Activated CD8-positive, alpha-beta memory T cell treated with anti-CD3 and anti-CD28 coated beads, Interleukin-2, amount 10 ng/mL, durations not matched to agents 7 days and 5 days (primary cell): Measurements from ENCODE around the gene AMBN. TPM values are rescaled to one million over a fixed set of nuclear protein-coding genes. Genes with fewer than 3 reads are reported as not detected.

Source experiments
- ATAC-seq: fragments of 150-1000 bp; cut with Tn5 transposase; one replicate; pipeline ENCODE4 v1.10.0; 2021; ENCODE audit warnings: moderate library complexity
- CTCF ChIA-PET: fragments of 350-600 bp; sonication (Branson Sonifier 250); formaldehyde crosslinking; loops from one replicate; lab custom pipeline; 2021; ENCODE audit warnings: antibody characterized with exemption; lab: Charles Lee
- DNase-seq: peaks from one replicate; pipeline ENCODE4 v3.0.0-alpha.2; 2020
- H3K27ac Mint-ChIP-seq: one replicate; pipeline ENCODE4 v1.8.0; 2021; ENCODE audit warnings: mild to moderate bottlenecking, mixed read lengths
- H3K27me3 Mint-ChIP-seq: one replicate; pipeline ENCODE4 v1.8.0; 2021; ENCODE audit warnings: mixed read lengths
- H3K36me3 Mint-ChIP-seq: one replicate; pipeline ENCODE4 v1.8.0; 2021; ENCODE audit warnings: mild to moderate bottlenecking, mixed read lengths
- H3K4me1 Mint-ChIP-seq: one replicate; pipeline ENCODE4 v1.8.0; 2021; ENCODE audit warnings: mixed read lengths
- H3K4me3 Mint-ChIP-seq: one replicate; pipeline ENCODE4 v1.8.0; 2021; ENCODE audit warnings: mild to moderate bottlenecking, moderate library complexity, mixed read lengths
- H3K9me3 Mint-ChIP-seq: one replicate; pipeline ENCODE4 v1.8.0; 2022; ENCODE audit warnings: low read depth, mixed read lengths
- total RNA-seq, 2 experiments: library from RNA; stranded (reverse); gene quantifications; one replicate each; pipeline ENCODE4 v1.2.3, GENCODE V29; 2021

Gene AMBN, protein sequence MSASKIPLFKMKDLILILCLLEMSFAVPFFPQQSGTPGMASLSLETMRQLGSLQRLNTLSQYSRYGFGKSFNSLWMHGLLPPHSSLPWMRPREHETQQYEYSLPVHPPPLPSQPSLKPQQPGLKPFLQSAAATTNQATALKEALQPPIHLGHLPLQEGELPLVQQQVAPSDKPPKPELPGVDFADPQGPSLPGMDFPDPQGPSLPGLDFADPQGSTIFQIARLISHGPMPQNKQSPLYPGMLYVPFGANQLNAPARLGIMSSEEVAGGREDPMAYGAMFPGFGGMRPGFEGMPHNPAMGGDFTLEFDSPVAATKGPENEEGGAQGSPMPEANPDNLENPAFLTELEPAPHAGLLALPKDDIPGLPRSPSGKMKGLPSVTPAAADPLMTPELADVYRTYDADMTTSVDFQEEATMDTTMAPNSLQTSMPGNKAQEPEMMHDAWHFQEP
- not detected for total RNA-seq

DNA sequence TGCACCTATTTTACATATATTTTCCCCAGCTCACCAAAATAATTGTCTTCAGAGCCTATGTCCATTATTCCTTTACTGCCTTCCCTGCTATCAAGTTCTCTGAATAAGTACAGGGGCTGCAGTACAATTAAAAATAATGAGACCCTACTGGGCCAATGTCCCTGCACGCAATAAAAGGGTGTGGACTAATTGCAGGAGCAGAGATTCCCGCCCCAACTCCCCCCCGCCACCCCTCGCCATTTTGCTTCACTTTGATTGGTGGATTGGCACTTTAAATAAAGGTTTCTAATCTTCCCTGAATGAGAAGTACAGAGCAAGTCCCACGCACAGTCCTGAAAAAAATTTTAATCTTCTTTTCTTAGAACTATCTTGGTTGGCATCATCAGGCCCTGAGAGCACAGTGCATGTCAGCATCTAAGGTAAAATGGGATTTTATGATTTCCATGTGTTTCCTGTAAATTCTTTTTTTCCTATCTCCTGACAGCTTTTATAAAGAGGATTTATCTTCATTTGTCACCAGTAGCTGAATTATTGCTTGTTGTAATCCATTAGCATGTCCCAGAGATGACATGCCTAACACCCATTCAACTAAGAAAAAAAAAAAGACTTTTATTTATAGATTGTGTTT is at the start of gene AMBN:
Gene AMBN, plus strand, starts transcription at position 302 of the 628 bp plus-strand sequence. Its CDS starts 103 bp downstream, at position 405.
- DNase-seq = no peak
- Mint-ChIP-seq H3K4me3 (no peak within 1 kb of the TSS), H3K27me3 (peaks cover 4% of the 10 kb centered on the region), H3K9me3 (no peaks in the 10 kb centered on the region), H3K36me3 (no peaks in the 10 kb centered on the region), H3K4me1 (no peaks in the 10 kb centered on the region), H3K27ac (no peak within 1 kb of the TSS)
- ATAC-seq = no peak
- CTCF ChIA-PET = no interaction called here

DNA sequence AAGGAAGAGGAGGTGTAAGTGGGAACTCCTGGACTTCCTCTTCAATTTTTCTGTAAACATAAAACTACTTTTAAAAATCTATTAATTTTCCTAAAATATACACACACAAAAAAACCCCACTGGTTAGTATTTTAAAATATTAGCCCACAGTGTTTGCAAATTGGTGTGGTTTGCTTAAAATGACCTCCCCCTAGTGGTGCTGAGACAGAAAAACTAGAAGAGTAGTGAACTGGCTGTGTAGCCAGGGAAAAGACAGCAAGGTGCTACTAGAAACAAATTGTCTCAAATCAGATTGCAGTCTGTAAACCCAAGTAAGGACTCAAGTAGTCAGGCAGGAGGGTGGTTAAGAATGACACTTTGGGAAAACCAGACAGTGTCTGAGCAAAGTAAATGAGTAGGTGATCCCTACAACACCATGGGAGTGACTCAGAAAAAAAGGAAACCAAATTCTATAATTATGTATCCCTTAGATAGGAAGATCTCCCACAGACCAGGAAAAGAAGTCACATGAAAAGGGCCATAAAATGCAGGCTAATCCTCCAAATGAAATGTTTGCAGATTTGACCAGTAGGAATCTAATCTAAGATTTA is 47.7 kb upstream of the AMBN start:
- Mint-ChIP-seq H3K4me3 (no peak overlapping the region), H3K9me3 (no peaks in the 10 kb centered on the region), H3K4me1 (no peaks in the 10 kb centered on the region), H3K36me3 (no peaks in the 10 kb centered on the region), H3K27me3 (peaks cover 13% of the 10 kb centered on the region), H3K27ac (no peak overlapping the region)
- no peak for ATAC-seq
- CTCF ChIA-PET = no interaction called here
- DNase-seq = no peak

DNA sequence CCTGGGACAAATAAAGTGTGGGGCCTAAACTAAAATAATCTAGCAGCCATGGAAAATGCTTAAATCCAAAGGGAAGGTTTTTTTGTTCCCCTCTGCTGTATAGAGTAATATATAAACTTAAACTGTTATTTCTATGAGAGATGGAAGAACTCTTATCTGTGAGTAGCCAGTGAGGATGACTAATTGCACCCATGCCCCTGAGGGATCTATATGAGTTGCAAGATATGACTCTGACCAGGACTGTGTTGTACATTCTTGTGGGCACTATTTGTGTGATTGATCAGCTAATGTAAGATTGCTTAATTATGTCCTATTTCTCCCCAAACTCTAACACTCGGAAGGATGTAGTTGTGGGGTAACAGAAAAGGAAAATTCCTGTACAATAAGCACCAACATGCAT is 35.2 kb upstream of the AMBN start:
- Mint-ChIP-seq H3K27ac (no peak overlapping the region), H3K4me1 (peaks cover 8% of the 10 kb centered on the region), H3K36me3 (no peaks in the 10 kb centered on the region), H3K27me3 (peaks cover 1% of the 10 kb centered on the region), H3K4me3 (no peak overlapping the region), H3K9me3 (no peaks in the 10 kb centered on the region)
- ATAC-seq = no peak
- CTCF ChIA-PET = no interaction called here
- DNase-seq = no peak

DNA sequence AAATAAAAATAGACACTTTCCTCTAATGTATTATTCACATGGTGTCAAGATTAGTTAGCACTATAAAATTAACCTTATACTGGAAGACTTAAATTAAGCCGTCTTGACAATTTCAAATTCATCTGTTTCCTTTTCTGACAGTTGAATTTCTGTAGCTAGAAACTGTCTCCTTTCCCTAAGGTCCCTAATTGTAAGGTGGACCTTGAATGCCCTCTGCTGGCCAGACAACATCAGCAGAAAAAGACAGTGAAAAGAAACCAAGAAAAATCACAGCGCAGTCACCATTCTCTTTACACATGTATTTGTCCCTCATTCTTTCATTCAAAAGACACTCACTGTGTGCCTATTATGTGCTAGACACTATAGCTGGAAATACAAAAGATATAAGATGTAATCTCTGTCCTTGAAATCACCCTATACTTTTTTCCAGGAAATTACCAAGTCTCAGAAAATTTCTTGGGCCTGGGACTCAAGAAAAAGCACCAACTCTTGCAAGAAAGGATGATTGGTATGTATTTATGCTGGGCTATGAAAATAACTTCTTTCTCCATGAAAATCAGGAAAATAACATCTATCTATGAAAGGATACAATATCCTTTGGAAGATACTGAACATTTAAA is 32.7 kb upstream of the AMBN start:
- peak; percentile 63 for ATAC-seq
- DNase-seq = peak; percentile 56

DNA sequence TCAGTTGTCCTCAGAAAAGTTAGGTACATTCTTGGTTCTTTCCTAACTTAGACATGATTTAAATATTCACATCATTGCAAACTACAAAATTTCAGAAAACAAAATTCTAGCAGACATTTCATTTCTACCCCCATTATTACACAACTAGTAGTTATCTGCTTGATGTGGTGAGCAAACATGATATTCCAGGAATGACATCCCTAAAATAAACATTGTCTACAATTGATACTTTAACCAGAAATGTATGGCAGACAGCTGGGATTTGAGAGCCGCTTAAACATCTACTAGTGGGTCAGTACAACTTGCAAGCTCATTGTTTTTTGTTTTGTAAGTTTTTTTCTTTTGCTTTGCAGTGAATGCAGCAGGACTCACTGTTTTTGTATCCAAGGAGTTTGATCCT is 32.1 kb upstream of the AMBN start:
- Mint-ChIP-seq H3K9me3 (no peaks in the 10 kb centered on the region), H3K27ac (no peak overlapping the region), H3K36me3 (no peaks in the 10 kb centered on the region), H3K4me1 (peaks cover 8% of the 10 kb centered on the region), H3K4me3 (no peak overlapping the region), H3K27me3 (no peaks in the 10 kb centered on the region)
- DNase-seq = no peak
- no peak for ATAC-seq
- CTCF ChIA-PET = no interaction called here

More for the DNA sequence above, 32.7 kb upstream of the AMBN start:
- no peaks in the 10 kb centered on the region for H3K36me3 Mint-ChIP-seq
- H3K4me1 Mint-ChIP-seq = peaks cover 8% of the 10 kb centered on the region
- no peaks in the 10 kb centered on the region for H3K27me3 Mint-ChIP-seq
- H3K4me3 Mint-ChIP-seq = no peak overlapping the region
- CTCF ChIA-PET = no interaction called here
- no peaks in the 10 kb centered on the region for H3K9me3 Mint-ChIP-seq
- H3K27ac Mint-ChIP-seq = no peak overlapping the region

DNA sequence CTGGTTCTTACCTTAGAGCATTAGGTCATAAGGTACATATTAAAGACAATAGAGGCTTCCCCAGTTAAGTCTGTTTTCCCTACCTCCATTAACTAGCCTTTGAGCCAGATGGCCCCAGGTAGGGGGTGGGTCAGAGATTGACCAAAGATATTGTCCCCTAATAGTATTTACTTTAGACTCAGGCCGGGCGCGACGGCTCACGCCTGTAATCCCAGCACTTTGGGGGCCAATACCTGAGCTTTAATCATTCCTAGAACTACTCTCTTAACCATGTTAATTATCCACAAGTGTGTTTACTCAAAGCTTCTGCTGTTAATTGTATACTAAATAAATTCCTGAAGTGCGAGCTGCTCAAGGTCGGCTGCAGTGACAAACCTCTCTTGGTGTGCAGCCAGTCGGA is 28.0 kb upstream of the AMBN start:
- Mint-ChIP-seq H3K4me3 (no peak overlapping the region), H3K4me1 (peaks cover 4% of the 10 kb centered on the region), H3K27ac (no peak overlapping the region), H3K27me3 (no peaks in the 10 kb centered on the region), H3K36me3 (no peaks in the 10 kb centered on the region), H3K9me3 (no peaks in the 10 kb centered on the region)
- CTCF ChIA-PET = no interaction called here
- ATAC-seq = no peak
- DNase-seq = no peak

DNA sequence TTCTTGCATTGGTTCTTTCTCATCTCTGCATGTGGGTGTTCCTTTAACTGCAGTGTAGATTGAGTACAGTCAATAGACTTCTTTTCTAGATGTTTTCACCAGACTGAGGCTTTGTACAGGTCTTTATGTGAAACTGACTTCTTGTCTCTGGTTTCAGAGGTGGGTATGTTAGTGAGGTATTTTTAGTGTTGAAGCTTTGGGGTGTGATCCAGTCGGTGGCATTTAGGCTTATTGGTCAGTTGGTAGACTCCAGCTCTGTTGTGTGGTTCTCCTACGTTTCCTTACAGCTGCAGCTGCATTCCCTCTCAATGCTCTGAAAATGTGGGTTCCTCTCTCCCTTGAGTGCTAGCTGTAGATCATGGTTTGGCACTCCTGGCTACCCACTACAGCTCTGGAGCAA is 21.3 kb upstream of the AMBN start:
- H3K4me3 Mint-ChIP-seq = no peak overlapping the region
- CTCF ChIA-PET = no interaction called here

DNA sequence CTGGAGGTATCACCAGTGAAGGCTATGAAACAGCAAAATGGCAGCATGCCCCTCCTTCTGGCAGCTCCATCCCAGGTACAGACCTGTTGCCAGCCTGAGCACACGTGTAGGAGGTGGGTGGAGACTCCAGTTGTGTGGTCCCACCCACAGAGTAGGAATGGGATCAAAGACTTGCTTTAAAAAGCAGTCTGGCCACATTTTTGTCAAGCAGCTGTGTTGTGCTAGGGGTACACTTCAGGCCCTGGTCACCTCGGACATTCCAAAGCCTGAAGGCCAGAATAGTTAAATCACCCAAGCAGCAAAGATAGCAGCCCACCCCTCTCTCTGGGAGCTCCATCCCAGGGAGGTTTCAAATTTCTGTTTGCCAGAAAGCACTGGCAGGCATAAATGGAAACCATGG is 20.3 kb upstream of the AMBN start:
- Mint-ChIP-seq H3K27ac (no peak overlapping the region), H3K36me3 (no peaks in the 10 kb centered on the region), H3K9me3 (no peaks in the 10 kb centered on the region), H3K4me3 (no peak overlapping the region), H3K4me1 (no peaks in the 10 kb centered on the region), H3K27me3 (no peaks in the 10 kb centered on the region)
- CTCF ChIA-PET = no interaction called here
- ATAC-seq (no peak), DNase-seq (no peak)

More for the DNA sequence above, 21.3 kb upstream of the AMBN start:
- H3K9me3 Mint-ChIP-seq = no peaks in the 10 kb centered on the region
- DNase-seq (no peak), ATAC-seq (no peak)
- no peaks in the 10 kb centered on the region for H3K4me1 Mint-ChIP-seq
- no peak overlapping the region for H3K27ac Mint-ChIP-seq
- H3K27me3 Mint-ChIP-seq = no peaks in the 10 kb centered on the region
- no peaks in the 10 kb centered on the region for H3K36me3 Mint-ChIP-seq

DNA sequence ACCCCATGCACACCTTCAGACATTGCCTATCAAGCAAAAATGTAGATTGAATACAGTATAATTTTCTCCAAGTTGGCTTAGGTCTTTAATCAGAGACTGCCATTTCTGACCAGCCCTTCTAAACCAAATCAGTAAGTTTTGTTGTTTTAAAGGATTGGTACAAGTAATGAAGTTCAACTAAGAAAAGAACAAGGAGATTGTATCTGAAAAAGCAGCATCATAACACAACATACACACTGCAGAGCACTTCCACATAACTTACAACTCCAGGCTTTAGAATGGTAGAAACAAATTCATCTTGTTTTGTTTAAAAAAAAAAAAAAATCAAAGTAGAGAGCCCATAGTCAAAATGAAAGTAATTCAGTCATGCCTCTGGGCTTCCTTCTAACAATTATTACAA is 16.1 kb upstream of the AMBN start:
- H3K27ac Mint-ChIP-seq = no peak overlapping the region
- CTCF ChIA-PET = no interaction called here

DNA sequence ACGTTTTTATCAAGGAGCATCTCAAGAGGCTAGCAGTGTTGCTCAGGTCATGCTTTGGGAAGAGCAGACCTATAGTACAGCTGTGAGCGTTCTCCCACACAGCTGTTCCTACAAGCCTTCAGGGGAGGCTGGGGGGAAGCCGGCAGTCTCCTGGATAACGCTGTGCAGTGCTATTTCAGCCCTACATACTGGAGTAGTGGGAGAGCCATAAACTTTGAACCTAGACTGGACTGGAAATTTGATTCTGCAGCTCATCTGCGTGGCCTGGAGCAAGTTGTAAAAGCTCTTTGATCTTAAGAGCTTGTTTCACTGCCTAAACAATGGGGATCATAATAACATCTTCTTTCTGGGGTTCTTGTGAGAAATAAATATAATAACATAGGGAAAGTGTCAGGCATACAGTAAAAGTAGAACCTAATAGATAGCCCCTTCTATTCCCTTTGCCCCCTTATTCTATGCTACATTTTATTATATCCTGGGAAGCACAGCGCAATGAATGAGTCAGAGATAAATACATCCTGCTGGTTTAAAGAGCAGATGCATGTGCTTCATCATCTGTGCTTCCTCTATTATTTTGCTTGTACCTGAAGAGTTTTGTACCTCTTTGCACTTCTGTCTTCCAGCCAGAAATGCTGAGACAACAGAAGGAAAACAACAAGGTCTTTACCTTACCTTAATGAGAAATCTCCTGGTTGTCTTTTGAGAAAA is 14.7 kb upstream of the AMBN start:
- DNase-seq (no peak), ATAC-seq (no peak)
- H3K4me3 Mint-ChIP-seq = no peak overlapping the region
- H3K4me1 Mint-ChIP-seq = no peaks in the 10 kb centered on the region
- H3K27me3 Mint-ChIP-seq = peaks cover 2% of the 10 kb centered on the region
- no peak overlapping the region for H3K27ac Mint-ChIP-seq
- no peaks in the 10 kb centered on the region for H3K36me3 Mint-ChIP-seq
- peaks cover 2% of the 10 kb centered on the region for H3K9me3 Mint-ChIP-seq
- CTCF ChIA-PET = no interaction called here

More for the DNA sequence above, 16.1 kb upstream of the AMBN start:
- peaks cover 2% of the 10 kb centered on the region for H3K27me3 Mint-ChIP-seq
- H3K9me3 Mint-ChIP-seq = peaks cover 2% of the 10 kb centered on the region
- no peak overlapping the region for H3K4me3 Mint-ChIP-seq
- DNase-seq (no peak), ATAC-seq (no peak)
- no peaks in the 10 kb centered on the region for H3K36me3 Mint-ChIP-seq
- no peaks in the 10 kb centered on the region for H3K4me1 Mint-ChIP-seq

DNA sequence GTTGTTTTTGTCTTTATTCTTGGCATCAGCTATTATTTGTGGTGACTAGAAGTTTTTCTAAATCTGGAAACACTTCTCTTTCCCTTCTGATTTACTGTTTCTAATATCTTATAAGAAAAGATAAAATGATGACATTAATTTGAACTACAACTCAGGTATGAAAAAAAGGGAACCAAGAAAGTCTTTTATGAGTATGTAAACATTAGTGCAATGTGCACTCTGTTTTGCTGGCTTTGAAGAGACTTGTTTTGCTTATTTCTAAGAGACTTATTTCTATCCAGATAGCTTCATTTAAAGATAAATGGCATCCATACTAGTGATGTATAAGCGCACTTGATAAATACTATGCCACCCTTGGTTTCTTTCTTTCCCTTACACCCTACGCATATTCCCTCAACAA is 10.1 kb upstream of the AMBN start:
- ATAC-seq = no peak
- Mint-ChIP-seq H3K27me3 (peaks cover 2% of the 10 kb centered on the region), H3K27ac (no peak overlapping the region), H3K4me1 (no peaks in the 10 kb centered on the region), H3K36me3 (no peaks in the 10 kb centered on the region), H3K9me3 (peaks cover 2% of the 10 kb centered on the region), H3K4me3 (no peak overlapping the region)
- CTCF ChIA-PET = no interaction called here
- DNase-seq = no peak

DNA sequence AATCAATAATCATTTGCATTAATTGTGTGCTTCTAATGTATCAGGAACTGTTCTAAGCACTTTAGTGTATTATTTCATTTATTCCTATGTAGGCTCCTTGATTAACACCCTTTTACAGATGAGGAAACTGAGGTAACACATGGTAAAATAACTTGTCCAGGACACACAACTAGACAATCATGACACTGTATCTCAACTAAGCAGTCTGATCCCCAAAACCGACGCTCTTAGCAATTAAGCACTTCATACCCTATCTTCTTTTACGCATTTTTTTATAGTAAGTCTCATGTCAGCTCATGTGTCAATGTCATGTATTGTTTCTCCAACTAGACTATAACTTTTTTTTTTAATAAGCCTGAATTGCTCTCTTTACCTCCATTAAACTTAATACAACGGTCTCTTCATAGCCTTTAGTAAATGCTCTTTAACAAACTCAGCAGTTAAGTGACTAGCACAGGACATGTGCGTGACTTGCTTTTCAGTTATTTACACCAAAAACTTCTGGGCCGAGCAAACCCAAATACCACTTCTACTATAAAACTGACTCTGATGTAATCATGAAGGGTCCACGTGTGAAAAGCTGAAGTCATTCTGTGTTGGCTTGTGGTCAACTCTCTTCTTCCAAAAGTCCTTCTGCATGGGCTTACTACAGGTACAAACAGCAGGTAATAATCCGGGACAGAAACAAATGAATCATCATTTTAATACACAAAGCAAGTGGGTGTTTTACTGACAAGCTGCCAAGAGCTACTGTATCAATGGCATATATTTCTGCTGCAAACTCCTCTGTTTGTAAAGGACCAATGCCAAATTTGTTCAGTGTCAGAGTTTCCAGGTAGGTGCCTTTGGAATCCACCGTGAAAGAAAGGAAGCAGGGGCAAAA is 7.9 kb upstream of the AMBN start:
- no peak overlapping the region for H3K4me3 Mint-ChIP-seq
- no peak overlapping the region for H3K27ac Mint-ChIP-seq
- no peak for DNase-seq
- no peaks in the 10 kb centered on the region for H3K4me1 Mint-ChIP-seq
- ATAC-seq = no peak
- CTCF ChIA-PET = no interaction called here
- no peaks in the 10 kb centered on the region for H3K9me3 Mint-ChIP-seq
- H3K36me3 Mint-ChIP-seq = no peaks in the 10 kb centered on the region
- peaks cover 2% of the 10 kb centered on the region for H3K27me3 Mint-ChIP-seq
